ENCODE data around the gene LSAMP. TPM values are rescaled to one million over a fixed set of nuclear protein-coding genes. Genes with fewer than 3 reads are reported as not detected.

LSAMP gene
- total and polyA plus RNA-seq, 2 of the 13 experiments (the other 11 are each of a cell fraction or from before 2014, with no cell fraction given) = not detected

- TF ChIP-seq CEBPZ (IDR thresholded peaks at IDR 0.05; ENCODE audit: low read length) (no peak), HBP1 (CRISPR knock-in tag; IDR thresholded peaks at IDR 0.05; ENCODE audit: low read depth) (no peak), ZSCAN12 (CRISPR knock-in tag; IDR thresholded peaks at IDR 0.05) (no peak), TRIM22 (IDR thresholded peaks at IDR 0.05) (no peak)
Observed at GRCh38 chr3:116338713-116339112, 106.6 kb downstream of the LSAMP start (continued).

- H3K4me1 ChIP-seq (ENCODE audit: insufficient read depth, low read length) = no peaks in the 10 kb centered on the region
- CTCF ChIA-PET (ENCODE audit: low intra/inter-chr PET ratio, low total read pairs) = no interaction called here
- no peak for DNase-seq (ENCODE audit: low spot score)
- no TSS peak for BruUV-seq (replicated peaks)
- no peaks in the 10 kb centered on the region for H3K27me3 ChIP-seq (ENCODE audit: control insufficient read depth in 1 of 2, insufficient read depth in 2 of 2, low read length in 2 of 2)
- WGBS (ENCODE audit: low lambda C conversion rate) = 0% methylated on average over 1 of the region's 1 CpG
- no peak for ATAC-seq
- no peak overlapping the region for H3K4me3 ChIP-seq (replicated peaks in 1 of 3; ENCODE audit: insufficient read depth in 1 of 3, low read depth in 2 of 3, low read length in 3 of 3)
- H2AFZ ChIP-seq (ENCODE audit: low read length) = no peak overlapping the region
- intact Hi-C loops (cut with micrococcal nuclease; ENCODE audit: unreplicated experiment) (no loop called here), in situ Hi-C loops (cut with HindIII; ENCODE audit: extremely low pct_ligation_motif_present, low pct_unique_long_range_greater_than_20kb) (no loop called here)
- H3K27ac ChIP-seq (ENCODE audit: extremely low read length, insufficient read depth, low read length) = no peak overlapping the region
- H3K4me2 ChIP-seq (ENCODE audit: low read depth, low read length) = no peak overlapping the region
- FAIRE-seq = no peak
- no peaks in the 10 kb centered on the region for H3K79me2 ChIP-seq (ENCODE audit: insufficient read depth, low read length)
- no peaks in the 10 kb centered on the region for H4K20me1 ChIP-seq (ENCODE audit: insufficient read depth, low read length)
- H3K9ac ChIP-seq (ENCODE audit: insufficient read depth, low read depth, low read length) = no peak overlapping the region
- H3K36me3 ChIP-seq (replicated peaks in 1 of 2; ENCODE audit: control insufficient read depth in 1 of 2, insufficient read depth in 2 of 2, low read length in 2 of 2) = no peaks in the 10 kb centered on the region
- POLR2A ChIA-PET = no interaction called here
- no peak for TF ChIP-seq ZNF468 (CRISPR knock-in tag; IDR thresholded peaks at IDR 0.05)
- TF ChIP-seq FLYWCH1 (CRISPR knock-in tag; IDR thresholded peaks at IDR 0.05) = no peak
- TF ChIP-seq KDM4B (CRISPR knock-in tag; IDR thresholded peaks at IDR 0.05) = no peak
- no peak for TF ChIP-seq MTA1 (CRISPR knock-in tag; IDR thresholded peaks at IDR 0.05; ENCODE audit: borderline replicate concordance)
- TF ChIP-seq PHF20 (CRISPR knock-in tag; IDR thresholded peaks at IDR 0.05) = no peak
- no peak for TF ChIP-seq ZNF713 (CRISPR knock-in tag; IDR thresholded peaks at IDR 0.05)
- no peak for TF ChIP-seq ZNF841 (CRISPR knock-in tag; IDR thresholded peaks at IDR 0.05; ENCODE audit: borderline replicate concordance)
- no peak for TF ChIP-seq ZNF280B (CRISPR knock-in tag; IDR thresholded peaks at IDR 0.05; ENCODE audit: borderline replicate concordance)
- TF ChIP-seq HOXA5 (CRISPR knock-in tag; IDR thresholded peaks at IDR 0.05) = no peak
- TF ChIP-seq PHB2 (IDR thresholded peaks at IDR 0.05; ENCODE audit: partially characterized antibody) = no peak
- no peak for TF ChIP-seq RBM39 (IDR thresholded peaks at IDR 0.05; ENCODE audit: low read depth, low read length, poor library complexity, severe bottlenecking)
- H3K9me3 ChIP-seq (ENCODE audit: low read length) = no peaks in the 10 kb centered on the region
Observed at GRCh38 chr3:116337229-116337628, 108.1 kb downstream of the LSAMP start.

Data from HepG2 (cell line).